DND-41 (cell line): Measurements from ENCODE around the gene ST7.
A peak's percentile ranks its signal among the peaks of the same experiment; 100 is the strongest.

Experiments
- ATAC-seq: fragments of 200-7000 bp; cut with Tn5 transposase; 3 replicates; pipeline ENCODE4 v1.9.1; 2021; ENCODE audit warnings: low read depth; ENCODE audit not compliant: insufficient read depth
- DNase-seq: peaks from one replicate; pipeline ENCODE4 v3.0.0-alpha.2; 2020
- H2AFZ ChIP-seq: 2 replicates; pipeline ENCODE4 v1.6.0; 2012; ENCODE audit warnings: low read depth, low read length
- H3K27ac ChIP-seq: 2 replicates; pipeline ENCODE4 v1.5.1; 2012; ENCODE audit warnings: low read length, inconsistent platforms
- H3K27me3 ChIP-seq: fragments of 200-600 bp; sonication (generic); 2 replicates; pipeline ENCODE4 v1.6.0; 2012; ENCODE audit warnings: low read length, mild to moderate bottlenecking, inconsistent platforms; ENCODE audit not compliant: insufficient read depth, poor library complexity
- H3K36me3 ChIP-seq: 2 replicates; pipeline ENCODE4 v1.5.1; 2012; ENCODE audit warnings: low read length, inconsistent platforms; ENCODE audit not compliant: insufficient read depth
- H3K4me1 ChIP-seq: 2 replicates; pipeline ENCODE4 v1.5.1; 2012; ENCODE audit warnings: mild to moderate bottlenecking, low read length; ENCODE audit not compliant: insufficient read depth
- H3K4me2 ChIP-seq: 2 replicates; pipeline ENCODE4 v1.6.0; 2012; ENCODE audit warnings: mild to moderate bottlenecking, moderate library complexity, low read length, inconsistent platforms; ENCODE audit not compliant: insufficient read depth
- H3K4me3 ChIP-seq, 2 experiments: fragments of 200-600 bp in 1 of 2; shearing (Covaris generic) in 1 of 2; 2 replicates each; pipeline ENCODE4 v1.5.1; 2012 to 2016; ENCODE audit warnings: inconsistent platforms in 2 of 2, low read length in 2 of 2, mild to moderate bottlenecking in 2 of 2, low read depth in 1 of 2, moderate library complexity in 1 of 2
- H3K79me2 ChIP-seq: 2 replicates; pipeline ENCODE4 v1.6.0; 2012; ENCODE audit warnings: low read length, inconsistent platforms; ENCODE audit not compliant: insufficient read depth
- H3K9ac ChIP-seq: 2 replicates; pipeline ENCODE4 v1.6.0; 2012; ENCODE audit warnings: low read depth, mild to moderate bottlenecking, inconsistent platforms, low read length, moderate library complexity
- H3K9me3 ChIP-seq: 2 replicates; pipeline ENCODE4 v1.5.1; 2012; ENCODE audit warnings: low read length, moderate library complexity, mild to moderate bottlenecking, inconsistent platforms; ENCODE audit not compliant: insufficient read depth, severe bottlenecking
- H4K20me1 ChIP-seq: 2 replicates; pipeline ENCODE4 v1.6.0; 2012; ENCODE audit warnings: low read length; ENCODE audit not compliant: insufficient read depth
- CTCF ChIP-seq: IDR thresholded peaks from 2 replicates; pipeline ENCODE4 v1.5.1; 2012; ENCODE audit warnings: borderline replicate concordance, low read length, moderate library complexity, mild to moderate bottlenecking; ENCODE audit not compliant: poor library complexity, severe bottlenecking; ENCODE audit errors: extremely low read depth
- EZH2 ChIP-seq: IDR thresholded peaks from 3 replicates; pipeline ENCODE4 v1.6.1; 2012; ENCODE audit warnings: borderline replicate concordance, low read depth, mild to moderate bottlenecking, moderate library complexity, low read length, inconsistent platforms; ENCODE audit not compliant: severe bottlenecking

Gene ST7

GRCh38 chr7:116980354-116980753, 27.1 kb downstream of the ST7 start:
- no peak overlapping the region for H3K4me2 ChIP-seq
- no peaks in the 10 kb centered on the region for H3K9me3 ChIP-seq
- ATAC-seq: no peak
- no peak overlapping the region for H3K4me3 ChIP-seq
- H3K9ac ChIP-seq: no peak overlapping the region
- no peak for TF ChIP-seq CTCF
- no peak for TF ChIP-seq EZH2
- H3K27me3 ChIP-seq: peaks cover 9% of the 10 kb centered on the region
- no peak overlapping the region for H2AFZ ChIP-seq
- H3K36me3 ChIP-seq: no peaks in the 10 kb centered on the region
- DNase-seq: no peak
- H4K20me1 ChIP-seq: no peaks in the 10 kb centered on the region
- H3K79me2 ChIP-seq: no peaks in the 10 kb centered on the region
- no peaks in the 10 kb centered on the region for H3K4me1 ChIP-seq
- no peak overlapping the region for H3K27ac ChIP-seq

DNA sequence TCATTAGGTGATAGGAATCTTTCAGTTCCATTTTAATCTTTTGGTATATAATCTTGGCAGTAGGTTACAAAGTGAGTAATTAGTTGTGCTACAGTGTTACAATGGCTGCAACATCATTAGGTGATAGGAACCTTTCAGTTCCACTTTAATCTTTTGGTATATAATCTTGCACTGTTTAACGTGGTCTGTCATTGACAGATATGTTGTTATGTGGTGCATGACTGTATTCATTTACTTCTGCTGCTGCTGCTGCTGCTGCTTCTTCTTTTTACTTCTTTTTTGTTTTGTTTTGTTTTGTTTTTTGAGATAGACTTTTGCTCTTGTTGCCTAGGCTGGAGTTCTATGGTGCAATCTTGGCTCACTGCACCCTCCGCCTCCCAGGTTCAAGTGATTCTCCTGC, 28.6 kb downstream of the ST7 start:
- H3K36me3 ChIP-seq: no peaks in the 10 kb centered on the region
- H3K9me3 ChIP-seq: no peaks in the 10 kb centered on the region
- peaks cover 22% of the 10 kb centered on the region for H3K27me3 ChIP-seq
- no peak for TF ChIP-seq CTCF
- TF ChIP-seq EZH2: no peak
- H3K27ac ChIP-seq: no peak overlapping the region
- ATAC-seq: no peak
- H3K9ac ChIP-seq: no peak overlapping the region
- no peak overlapping the region for H3K4me3 ChIP-seq
- H3K4me1 ChIP-seq: no peaks in the 10 kb centered on the region
- DNase-seq: no peak
- H3K79me2 ChIP-seq: no peaks in the 10 kb centered on the region
- no peaks in the 10 kb centered on the region for H4K20me1 ChIP-seq
- H2AFZ ChIP-seq: no peak overlapping the region
- no peak overlapping the region for H3K4me2 ChIP-seq

DNA sequence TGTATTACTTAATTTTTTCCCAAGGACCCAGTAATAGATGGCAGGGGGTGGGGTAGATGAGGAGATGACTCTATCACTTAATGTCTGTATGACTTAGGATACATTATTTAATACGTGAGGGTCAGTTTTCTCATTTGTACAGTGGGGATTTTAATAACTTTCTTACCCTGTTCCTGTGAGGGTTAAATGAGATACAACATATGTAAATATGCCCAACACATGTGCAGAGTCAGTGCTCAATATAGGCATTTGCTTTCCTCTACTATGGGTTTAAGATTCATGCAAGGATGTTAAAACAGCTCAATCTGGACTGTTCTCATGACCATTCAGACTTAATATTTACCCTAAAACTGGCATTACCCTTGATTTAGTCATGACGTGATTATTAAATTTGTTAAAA, 31.2 kb downstream of the ST7 start:
- no peaks in the 10 kb centered on the region for H3K9me3 ChIP-seq
- H3K79me2 ChIP-seq: no peaks in the 10 kb centered on the region
- no peak overlapping the region for H2AFZ ChIP-seq
- no peak overlapping the region for H3K27ac ChIP-seq
- H3K4me3 ChIP-seq: no peak overlapping the region
- no peak overlapping the region for H3K9ac ChIP-seq
- ATAC-seq: no peak
- DNase-seq: no peak
- no peak for TF ChIP-seq CTCF
- TF ChIP-seq EZH2: no peak
- H4K20me1 ChIP-seq: no peaks in the 10 kb centered on the region
- no peaks in the 10 kb centered on the region for H3K4me1 ChIP-seq
- peaks cover 22% of the 10 kb centered on the region for H3K27me3 ChIP-seq
- H3K36me3 ChIP-seq: no peaks in the 10 kb centered on the region
- no peak overlapping the region for H3K4me2 ChIP-seq

DNA sequence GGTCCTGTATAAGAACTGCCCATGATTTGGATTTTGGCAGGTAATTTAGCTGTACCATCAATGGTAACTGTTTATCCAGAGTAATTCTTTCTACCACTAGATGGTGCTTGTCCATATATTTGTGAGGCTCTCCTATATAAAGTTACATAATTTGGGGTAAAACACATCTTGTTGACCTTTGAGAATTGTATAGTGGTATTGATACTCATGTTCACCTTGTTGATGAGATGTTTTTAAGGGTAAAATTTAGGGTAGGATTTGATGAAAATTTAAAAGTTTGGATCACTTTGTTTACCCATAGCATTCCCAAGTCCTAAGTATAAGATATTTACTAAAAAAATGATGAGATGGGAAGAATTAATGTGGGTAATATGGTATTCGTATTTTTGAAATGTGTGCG, 31.6 kb downstream of the ST7 start:
- ATAC-seq (peak; percentile 71; the same call in 2 of the 3 replicates), DNase-seq (no peak)
- Histone ChIP-seq H3K27me3 (peaks cover 21% of the 10 kb centered on the region), H3K79me2 (no peaks in the 10 kb centered on the region), H3K9me3 (no peaks in the 10 kb centered on the region), H3K27ac (no peak overlapping the region), H3K4me2 (no peak overlapping the region), H3K4me3 (no peak overlapping the region), H4K20me1 (no peaks in the 10 kb centered on the region), H3K36me3 (no peaks in the 10 kb centered on the region), H3K9ac (no peak overlapping the region), H3K4me1 (no peaks in the 10 kb centered on the region), H2AFZ (no peak overlapping the region)
- TF ChIP-seq EZH2 (no peak), CTCF (peak; percentile 71)
